Activated T-cell treated with anti-CD3 and anti-CD28 coated beads, Interleukin-2, amount 50 U/mL, for 24 hours (primary cell): Measurements from ENCODE around the gene MOXD1.
"Not testable (repeated sequence)": the region's sequence is repeated elsewhere in the genome, so short reads cannot be mapped to it uniquely, and the experiment has no call there.

ENCODE experiments used
- DNase-seq: peaks from one replicate; pipeline ENCODE4 v3.0.0-alpha.2; 2020
- H3K27ac Mint-ChIP-seq: 2 replicates; pipeline ENCODE4 v1.8.0; 2020; ENCODE audit warnings: mild to moderate bottlenecking, mixed read lengths
- H3K27me3 Mint-ChIP-seq: 2 replicates; pipeline ENCODE4 v1.8.0; 2020; ENCODE audit warnings: mixed read lengths
- H3K36me3 Mint-ChIP-seq: 2 replicates; pipeline ENCODE4 v1.8.0; 2020; ENCODE audit warnings: low read depth, mixed read lengths
- H3K4me1 Mint-ChIP-seq: 2 replicates; pipeline ENCODE4 v1.8.0; 2020; ENCODE audit warnings: low read depth, mixed read lengths
- H3K4me3 Mint-ChIP-seq: 2 replicates; pipeline ENCODE4 v1.8.0; 2020; ENCODE audit warnings: mild to moderate bottlenecking, moderate library complexity, mixed read lengths
- H3K9me3 Mint-ChIP-seq: 2 replicates; pipeline ENCODE4 v1.8.0; 2020; ENCODE audit warnings: mixed read lengths

MOXD1 gene

DNA sequence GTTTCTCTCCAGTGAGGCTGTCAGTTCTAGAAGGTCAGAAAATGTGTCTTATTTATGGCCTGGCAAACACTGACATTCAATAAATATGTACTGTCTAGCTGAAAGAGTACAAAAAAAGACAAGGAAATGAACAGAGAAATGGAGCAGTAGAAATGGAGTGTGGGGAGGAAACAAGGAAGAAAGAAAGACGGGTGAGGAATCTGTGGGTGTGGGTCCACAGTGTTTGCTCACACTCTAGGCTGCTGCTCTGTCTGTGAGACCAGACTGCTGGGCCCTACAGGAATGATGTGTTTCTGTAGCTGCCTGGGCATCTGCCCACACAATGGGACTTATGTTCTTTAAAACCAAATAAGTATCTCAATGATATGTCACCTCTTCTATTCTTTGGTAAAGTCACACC, 114.2 kb downstream of the MOXD1 start:
- Mint-ChIP-seq H3K27ac (no peak overlapping the region), H3K36me3 (no peaks in the 10 kb centered on the region), H3K4me3 (no peak overlapping the region), H3K4me1 (no peaks in the 10 kb centered on the region), H3K27me3 (peaks cover 21% of the 10 kb centered on the region), H3K9me3 (no peaks in the 10 kb centered on the region)
- DNase-seq = no peak

DNA sequence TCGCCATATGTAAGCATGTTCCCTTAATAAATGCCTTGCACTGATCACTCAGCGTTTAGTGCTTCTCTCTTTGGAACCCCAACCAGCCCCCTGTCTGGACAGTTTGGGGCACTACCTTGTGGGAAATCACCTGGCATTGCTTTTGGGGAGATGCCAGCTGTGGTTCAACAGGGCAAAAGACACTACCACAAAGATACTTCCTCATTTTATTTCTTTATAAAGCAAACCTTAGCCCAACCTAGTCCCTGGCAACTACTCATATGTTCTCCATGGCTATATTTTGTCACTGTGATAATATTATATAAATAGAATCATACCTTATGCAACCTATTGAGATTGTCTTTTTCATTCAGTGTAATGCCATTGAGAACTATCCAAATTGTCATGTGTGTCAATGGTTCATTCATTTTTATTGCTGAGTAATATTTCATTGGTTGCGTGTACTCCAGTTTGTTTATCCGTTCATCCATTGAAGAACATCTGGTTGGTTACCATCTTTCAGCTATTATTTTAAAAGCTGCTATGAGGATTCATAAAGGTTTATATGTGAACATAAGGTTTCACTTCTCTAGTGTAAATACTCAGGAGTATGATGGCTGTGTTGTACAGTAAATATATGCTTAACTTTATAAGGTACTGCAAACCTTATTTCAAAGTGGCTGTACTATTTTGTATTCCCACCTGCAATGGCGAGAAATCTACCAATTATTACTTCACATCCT, 114.8 kb downstream of the MOXD1 start:
- no peak for DNase-seq
- no peaks in the 10 kb centered on the region for H3K4me1 Mint-ChIP-seq
- H3K27ac Mint-ChIP-seq = no peak overlapping the region

DNA sequence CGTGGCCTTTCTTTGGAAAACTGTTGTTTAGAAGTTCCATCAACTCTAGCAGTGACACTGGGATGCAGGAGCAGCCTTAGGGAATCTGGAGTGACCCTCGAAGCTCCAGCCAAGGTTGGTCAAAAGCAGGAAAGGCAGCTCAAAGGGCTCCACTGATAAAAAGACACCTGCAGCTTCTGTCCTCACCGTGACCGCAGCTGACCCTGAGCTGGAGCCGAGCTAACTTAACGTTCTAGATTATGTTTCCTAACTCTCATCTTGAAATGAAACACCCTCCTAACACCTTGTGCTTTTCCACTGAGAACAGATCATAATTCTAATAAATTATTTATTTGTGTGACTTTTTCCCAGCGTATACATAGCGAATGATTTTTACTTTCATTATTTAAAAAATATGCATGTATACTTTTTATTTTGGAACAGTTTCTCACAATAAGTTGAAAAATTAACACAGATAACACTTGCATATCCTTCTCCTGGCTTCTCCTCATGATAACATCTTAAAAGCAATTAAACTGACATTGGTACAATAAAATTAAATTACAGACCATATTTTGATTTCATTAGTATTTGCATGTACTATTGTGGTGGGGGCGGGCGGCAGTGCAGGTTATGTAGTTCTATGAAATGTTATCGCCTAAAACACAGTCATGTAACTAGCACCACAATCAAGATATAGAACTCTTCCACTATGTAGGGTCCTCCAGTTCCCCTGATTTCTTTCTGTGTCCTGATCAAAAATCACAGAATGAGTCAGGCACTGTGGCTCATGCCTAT, 116.1 kb downstream of the MOXD1 start:
- Mint-ChIP-seq H3K36me3 (no peaks in the 10 kb centered on the region), H3K27ac (no peak overlapping the region), H3K27me3 (peaks cover 34% of the 10 kb centered on the region), H3K9me3 (no peaks in the 10 kb centered on the region), H3K4me3 (no peak overlapping the region), H3K4me1 (no peaks in the 10 kb centered on the region)
- DNase-seq = no peak

More for the DNA sequence above, 114.8 kb downstream of the MOXD1 start:
- Mint-ChIP-seq H3K9me3 (no peaks in the 10 kb centered on the region), H3K4me3 (no peak overlapping the region), H3K27me3 (peaks cover 26% of the 10 kb centered on the region), H3K36me3 (no peaks in the 10 kb centered on the region)

DNA sequence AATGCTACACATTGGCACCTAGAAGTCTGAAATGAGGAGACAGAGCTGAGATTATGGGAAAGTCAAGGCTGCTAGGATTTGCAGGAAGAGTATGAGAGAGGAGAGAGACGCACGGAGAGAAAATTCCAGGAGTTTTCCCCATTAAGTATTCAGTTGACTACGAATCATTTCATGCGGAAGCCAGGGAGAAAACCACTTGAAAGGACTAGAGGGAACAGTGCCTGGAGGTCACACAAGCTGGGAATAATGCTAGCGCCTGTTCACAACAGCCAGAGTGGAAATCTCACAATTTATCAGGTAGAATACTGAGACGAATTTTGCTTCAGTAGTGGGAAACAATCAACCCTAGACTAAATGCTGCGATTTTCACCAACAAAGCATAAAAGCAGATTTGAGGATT, 118.6 kb downstream of the MOXD1 start:
- Mint-ChIP-seq H3K27ac (no peak overlapping the region), H3K4me3 (no peak overlapping the region), H3K9me3 (no peaks in the 10 kb centered on the region), H3K27me3 (peaks cover 32% of the 10 kb centered on the region), H3K36me3 (no peaks in the 10 kb centered on the region), H3K4me1 (no peaks in the 10 kb centered on the region)
- no peak for DNase-seq

DNA sequence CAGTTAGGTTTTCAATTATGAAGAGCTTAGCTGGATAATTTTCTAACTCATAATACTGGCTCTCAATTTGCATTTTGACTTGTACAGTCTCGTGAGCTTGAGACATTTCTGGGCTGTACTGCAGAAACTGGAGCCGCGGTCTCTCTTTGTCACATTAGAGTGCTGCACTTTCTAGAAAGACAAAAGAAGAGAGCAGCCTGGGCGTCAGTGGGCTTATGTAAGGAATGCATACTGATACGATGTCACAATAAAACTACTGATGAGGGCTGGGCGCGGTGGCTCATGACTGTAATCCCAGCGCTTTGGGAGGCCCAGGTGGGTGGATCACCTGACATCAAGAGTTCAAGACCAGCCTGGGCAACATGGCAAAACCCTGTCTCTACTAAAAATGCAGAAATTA, 120.8 kb downstream of the MOXD1 start:
- Mint-ChIP-seq H3K9me3 (no peaks in the 10 kb centered on the region), H3K4me3 (no peak overlapping the region), H3K27me3 (peaks cover 36% of the 10 kb centered on the region)

DNA sequence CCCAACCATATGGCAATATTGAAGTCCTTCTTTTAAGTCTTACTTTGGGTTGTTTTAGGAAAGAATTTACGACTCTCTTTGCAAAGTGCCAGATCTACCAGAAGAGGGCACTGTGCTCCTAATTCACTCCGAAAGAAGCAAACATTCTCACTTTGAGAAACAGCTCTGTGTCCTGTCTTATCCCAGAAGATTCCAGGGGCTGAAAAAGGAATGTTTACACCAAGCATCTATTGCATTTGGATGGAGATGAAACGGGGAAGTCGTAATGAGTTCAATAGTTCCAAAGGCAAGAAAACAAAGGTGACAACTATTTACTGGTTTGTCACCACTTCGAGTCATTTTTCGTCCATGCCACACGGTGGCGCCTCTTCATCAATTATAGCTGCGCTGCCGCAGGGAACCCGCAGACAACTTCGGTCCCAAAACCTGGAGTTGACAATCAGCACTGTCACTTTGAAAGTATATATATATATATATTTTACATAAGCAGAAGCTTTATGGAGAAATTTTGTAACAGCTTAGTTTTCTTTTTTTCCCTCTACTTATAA, 121.6 kb downstream of the MOXD1 start:
- peak; percentile 73 for DNase-seq
- H3K36me3 Mint-ChIP-seq = no peaks in the 10 kb centered on the region
- peak overlapping the region; percentile 71 for H3K4me3 Mint-ChIP-seq
- H3K9me3 Mint-ChIP-seq = no peaks in the 10 kb centered on the region
- H3K4me1 Mint-ChIP-seq = no peaks in the 10 kb centered on the region
- H3K27ac Mint-ChIP-seq = no peak overlapping the region
- peaks cover 39% of the 10 kb centered on the region for H3K27me3 Mint-ChIP-seq

More for the DNA sequence above, 120.8 kb downstream of the MOXD1 start:
- no peaks in the 10 kb centered on the region for H3K36me3 Mint-ChIP-seq
- no peak overlapping the region for H3K27ac Mint-ChIP-seq
- H3K4me1 Mint-ChIP-seq = no peaks in the 10 kb centered on the region
- DNase-seq = no peak

DNA sequence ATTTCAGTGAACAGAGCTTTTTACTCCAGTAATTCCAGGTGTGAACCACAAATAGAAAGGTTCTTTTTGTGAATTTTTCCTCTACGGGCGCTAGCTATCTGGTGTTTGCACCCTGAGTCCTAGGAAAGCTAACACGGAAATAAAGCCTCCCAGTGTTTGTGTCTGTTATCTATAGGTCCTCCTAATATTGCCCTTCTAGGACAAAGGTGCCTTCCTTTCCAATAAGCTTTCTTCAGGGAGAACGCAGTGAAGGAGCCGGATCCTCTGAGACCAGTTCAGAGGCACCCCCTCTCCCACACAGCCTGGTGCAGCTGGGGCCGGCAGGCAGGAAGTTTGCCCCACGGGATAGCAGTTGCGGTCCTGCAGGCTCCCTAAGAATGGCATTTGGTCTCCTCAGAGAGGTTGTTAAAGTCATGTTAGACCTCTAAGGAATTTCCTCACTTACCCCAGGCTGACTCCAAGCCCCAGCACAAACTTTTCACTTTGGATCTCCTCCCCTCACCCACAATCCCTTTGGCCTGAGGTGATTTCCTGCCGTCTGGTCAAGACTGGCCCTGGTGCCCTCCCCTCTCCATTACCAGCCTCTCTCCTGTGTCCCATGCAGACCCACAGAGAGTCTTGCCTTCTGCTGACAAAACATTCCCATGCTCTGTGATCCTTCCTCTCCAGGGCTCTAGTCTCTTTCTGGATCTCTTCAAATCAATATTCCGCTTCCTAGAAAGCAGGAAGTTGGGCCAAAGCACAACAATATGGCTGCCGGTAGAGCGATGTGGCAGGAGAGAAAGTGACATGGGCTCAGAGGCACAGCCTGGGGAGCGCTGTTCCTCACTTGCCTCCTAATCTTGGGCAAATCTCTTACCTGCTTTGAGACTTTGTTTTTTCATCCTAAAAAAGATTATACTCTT, 126.0 kb downstream of the MOXD1 start:
- Mint-ChIP-seq H3K27me3 (peaks cover 19% of the 10 kb centered on the region), H3K27ac (no peak overlapping the region), H3K9me3 (no peaks in the 10 kb centered on the region), H3K4me1 (no peaks in the 10 kb centered on the region), H3K36me3 (no peaks in the 10 kb centered on the region), H3K4me3 (no peak overlapping the region)
- no peak for DNase-seq

DNA sequence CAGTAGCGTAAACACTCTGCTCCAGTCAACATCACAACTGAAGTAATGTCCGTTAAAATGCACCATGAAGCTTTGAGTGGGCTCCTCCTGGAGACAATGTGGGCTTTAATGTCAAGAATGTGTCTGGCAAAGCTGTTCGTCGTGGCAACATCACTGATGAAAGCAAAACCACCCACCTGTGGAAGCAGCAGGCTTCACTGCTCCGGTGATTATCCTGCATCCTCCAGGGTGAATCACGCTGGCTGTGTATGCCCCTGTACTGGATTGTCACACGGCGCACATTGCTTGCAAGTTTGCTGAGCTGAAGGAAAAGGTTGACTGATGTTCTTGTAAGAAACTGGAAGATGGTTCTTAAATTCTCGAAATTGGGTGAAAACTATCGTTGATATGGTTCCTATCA, 128.5 kb downstream of the MOXD1 start:
- no peak for DNase-seq
- no peaks in the 10 kb centered on the region for H3K9me3 Mint-ChIP-seq
- no peaks in the 10 kb centered on the region for H3K36me3 Mint-ChIP-seq
- H3K4me3 Mint-ChIP-seq = no peak overlapping the region
- no peaks in the 10 kb centered on the region for H3K4me1 Mint-ChIP-seq
- H3K27me3 Mint-ChIP-seq = peaks cover 17% of the 10 kb centered on the region
- no peak overlapping the region for H3K27ac Mint-ChIP-seq

DNA sequence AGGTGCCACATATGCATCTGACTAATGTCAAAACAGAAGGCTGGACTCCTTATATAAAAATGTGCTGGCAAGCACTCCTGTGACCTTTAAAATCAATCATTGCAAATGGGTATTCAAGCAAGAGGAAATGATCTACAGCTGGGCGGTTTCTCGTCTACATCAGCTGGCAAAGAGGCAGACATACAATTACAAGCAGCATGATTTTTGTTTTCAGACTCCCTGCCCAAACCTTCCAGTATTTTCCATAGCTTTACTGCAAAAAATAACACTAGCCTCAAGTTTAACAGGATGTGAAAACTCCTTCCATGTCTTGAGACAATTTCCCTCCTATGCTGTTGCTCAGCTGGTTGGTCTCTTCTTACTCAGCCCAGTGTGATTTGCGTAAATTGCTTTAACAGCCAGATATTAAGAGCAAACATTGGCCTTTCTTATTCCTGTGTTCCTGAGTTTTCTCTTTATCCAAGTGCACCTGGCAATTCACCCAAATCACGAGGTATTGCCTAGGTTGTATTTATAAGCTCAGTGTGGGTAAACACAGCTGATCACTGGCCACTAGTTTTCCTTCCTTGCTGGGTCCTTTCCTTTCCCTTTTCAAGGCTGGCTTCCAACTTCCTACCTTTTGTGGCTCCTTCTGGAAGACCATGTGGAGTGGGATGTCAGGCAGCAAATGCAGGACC, 130.4 kb downstream of the MOXD1 start:
- Mint-ChIP-seq H3K27me3 (peaks cover 13% of the 10 kb centered on the region), H3K36me3 (no peaks in the 10 kb centered on the region), H3K9me3 (no peaks in the 10 kb centered on the region), H3K27ac (no peak overlapping the region), H3K4me3 (no peak overlapping the region), H3K4me1 (no peaks in the 10 kb centered on the region)
- DNase-seq = no peak

DNA sequence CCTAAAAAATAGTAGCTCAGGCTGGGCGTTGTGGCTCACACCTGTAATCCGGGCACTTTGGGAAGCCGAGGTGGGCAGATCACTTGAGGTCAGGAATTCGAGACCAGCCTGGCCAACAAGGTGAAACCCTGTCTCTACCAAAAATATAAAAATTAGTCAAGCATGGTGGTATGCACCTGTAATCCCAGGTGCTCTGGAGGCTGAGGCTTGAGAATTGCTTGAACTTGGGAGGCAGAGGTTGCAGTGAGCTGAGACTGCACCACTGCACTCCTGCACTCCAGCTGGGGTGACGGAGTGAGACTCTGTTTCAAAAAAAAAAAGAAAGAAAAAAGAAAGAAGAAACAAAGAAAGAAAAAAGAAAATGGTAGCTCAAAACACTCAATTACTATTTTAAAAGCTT, 132.6 kb downstream of the MOXD1 start:
- H3K36me3 Mint-ChIP-seq, H3K4me1 Mint-ChIP-seq, H3K9me3 Mint-ChIP-seq, DNase-seq, H3K27me3 Mint-ChIP-seq, H3K27ac Mint-ChIP-seq, H3K4me3 Mint-ChIP-seq: not testable (repeated sequence)

DNA sequence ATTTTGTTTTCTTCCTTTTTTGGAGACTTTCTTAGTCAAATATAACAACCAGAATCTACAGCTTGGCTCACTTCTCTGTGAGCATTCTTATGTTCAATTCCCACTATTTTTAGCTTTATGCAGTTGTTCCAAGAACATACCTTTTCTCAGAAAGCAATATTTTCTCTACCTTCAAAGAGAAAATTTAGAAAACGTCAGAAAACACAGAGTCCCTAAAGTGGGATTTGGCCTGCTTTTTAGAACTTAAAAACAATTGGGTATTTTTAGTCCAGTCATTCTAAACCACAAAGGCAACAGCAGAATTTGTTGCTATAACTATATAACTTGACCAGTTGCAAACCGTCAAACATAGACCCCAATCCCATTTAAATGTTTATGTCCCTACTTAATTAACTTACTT, 133.1 kb downstream of the MOXD1 start:
- H3K27ac Mint-ChIP-seq = no peak overlapping the region
- H3K27me3 Mint-ChIP-seq = peaks cover 2% of the 10 kb centered on the region
- no peak overlapping the region for H3K4me3 Mint-ChIP-seq
- H3K4me1 Mint-ChIP-seq = no peaks in the 10 kb centered on the region
- H3K36me3 Mint-ChIP-seq = no peaks in the 10 kb centered on the region
- no peak for DNase-seq
- no peaks in the 10 kb centered on the region for H3K9me3 Mint-ChIP-seq

DNA sequence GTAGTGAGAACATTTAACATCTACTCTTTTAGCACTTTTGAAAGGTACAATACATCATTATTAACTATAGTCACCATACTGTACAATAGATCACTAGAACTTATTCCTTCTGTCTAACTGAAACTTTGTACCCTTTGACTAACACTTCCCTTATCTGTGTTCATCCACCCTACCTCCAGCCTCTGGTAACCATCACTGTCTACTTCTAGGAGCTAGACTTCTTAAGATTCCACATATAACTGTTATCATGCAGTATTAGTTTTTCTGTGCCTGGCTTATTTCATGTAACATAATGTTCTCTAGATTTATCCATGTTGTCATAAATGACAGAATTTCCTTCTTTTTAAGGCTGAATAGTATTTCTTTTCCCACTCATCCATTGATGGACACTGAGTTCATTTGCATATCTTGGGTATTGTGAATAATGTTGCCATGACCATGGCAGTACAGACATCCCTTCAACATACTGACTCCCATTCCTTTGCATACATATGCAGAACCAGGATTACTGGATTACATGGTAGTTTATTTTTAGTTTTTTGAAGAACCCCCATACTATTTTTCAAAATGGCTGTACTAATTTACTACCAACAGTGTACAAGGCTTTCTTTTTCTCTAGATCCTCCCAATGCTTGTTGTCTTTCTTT, 135.7 kb downstream of the MOXD1 start:
- Mint-ChIP-seq H3K4me1 (no peaks in the 10 kb centered on the region), H3K27ac (no peak overlapping the region), H3K27me3 (peaks cover 7% of the 10 kb centered on the region), H3K4me3 (no peak overlapping the region), H3K36me3 (no peaks in the 10 kb centered on the region), H3K9me3 (no peaks in the 10 kb centered on the region)
- DNase-seq = no peak

DNA sequence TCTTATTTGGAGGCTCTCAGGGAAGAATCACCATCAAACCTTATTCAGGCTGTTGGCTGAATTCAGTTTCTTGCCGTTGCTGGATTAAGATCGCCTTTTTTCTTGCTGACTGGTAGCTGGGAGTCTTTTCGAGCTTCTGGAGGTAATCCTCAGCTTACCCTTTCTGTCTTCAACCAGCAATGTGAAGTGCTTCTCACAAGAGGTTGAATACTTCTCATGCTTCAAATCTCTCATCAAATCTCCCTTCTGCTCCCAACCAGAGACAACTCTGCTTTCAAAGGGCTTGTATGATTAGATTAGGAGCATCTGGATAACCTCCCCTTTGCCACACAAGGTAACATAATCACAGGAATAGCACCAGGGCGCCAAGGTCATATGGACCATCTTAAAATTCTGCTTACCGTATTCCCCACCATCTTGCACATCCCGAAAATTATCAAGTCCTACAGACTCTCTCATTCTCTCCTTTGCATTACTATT, 137.2 kb downstream of the MOXD1 start:
- Mint-ChIP-seq H3K27ac (no peak overlapping the region), H3K9me3 (no peaks in the 10 kb centered on the region), H3K4me3 (no peak overlapping the region), H3K36me3 (no peaks in the 10 kb centered on the region), H3K27me3 (peaks cover 11% of the 10 kb centered on the region), H3K4me1 (no peaks in the 10 kb centered on the region)
- no peak for DNase-seq
